Ovary (tissue), 9 donors: ENCODE measurements around the gene KRTAP10-6. TPM values are rescaled to one million over a fixed set of nuclear protein-coding genes. Genes with fewer than 3 reads are reported as not detected.

Experiments used
- DNase-seq, 5 donors: peaks; one replicate each; pipeline ENCODE4 v3.0.0-alpha.2; 2019 to 2020
- H3K27ac ChIP-seq, 2 donors: fragments of 200-600 bp; one replicate each; pipeline versions ENCODE4 v1.5.1 to v1.8.0; 2019 to 2022
- H3K27me3 ChIP-seq: fragments of 200-600 bp; one replicate; pipeline ENCODE4 v1.8.0; 2022
- H3K36me3 ChIP-seq: fragments of 200-600 bp; sonication (generic); one replicate; pipeline ENCODE4 v1.5.1; 2019
- H3K4me1 ChIP-seq: one replicate; pipeline ENCODE4 v1.8.1; 2013; ENCODE audit warnings: mild to moderate bottlenecking, moderate library complexity; ENCODE audit not compliant: insufficient read depth
- H3K4me3 ChIP-seq: fragments of 200-600 bp; sonication (generic); one replicate; pipeline ENCODE4 v1.5.1; 2017
- H3K9me3 ChIP-seq, 2 donors: fragments of 200-600 bp in 1 of 2; sonication (generic) in 1 of 2; one replicate each; pipeline versions ENCODE4 v1.5.1 to v1.8.1; 2013 to 2019; ENCODE audit warnings: mild to moderate bottlenecking in 1 of 2, moderate library complexity in 1 of 2
- EP300 ChIP-seq: sonication (generic); formaldehyde crosslinking; IDR thresholded peaks from one replicate; pipeline ENCODE4 v1.6.1; 2017; ENCODE audit warnings: antibody characterized with exemption
- POLR2A ChIP-seq: fragments of 450-650 bp; IDR thresholded peaks from one replicate; pipeline ENCODE4 v1.6.1; 2017; ENCODE audit warnings: antibody characterized with exemption, mild to moderate bottlenecking, moderate library complexity
- WGBS, 3 donors: extraction: QIAGEN DNeasy Blood & Tissue Kit in 1 of 3; methylation state at CpG; one replicate each; pipeline versions ENCODE4 v1.1.5 to v1.1.7; 2013 to 2017; 5-methylcytosine and 5-hydroxymethylcytosine counted together
- intact Hi-C, 4 donors: fragments of 100-400 bp; cut with DNase I; formaldehyde crosslinking; loops; one replicate each; pipeline versions ENCODE4 v1.11.0 to v1.15.1; 2022 to 2023
- polyA plus RNA-seq, 2 donors: library from polyadenylated mRNA; stranded (reverse); fragments of 200-250 nt in 1 of 2; fragments of 350-450 nt in 1 of 2; fragmentation: Illumina TruSeq in 1 of 2; extraction: RNeasy Lipid Tissue Mini Kit (QIAGEN cat#74804) in 1 of 2; gene quantifications; one replicate each; pipeline ENCODE4 v1.2.3, GENCODE V29; 2013 to 2014
- total RNA-seq, 7 donors: library from RNA; depleted of rRNA in 2 of 7; stranded (reverse); fragments of >200 nt in 2 of 7; fragmentation: NEBNext Ultra II Directional in 3 of 7; extraction: Animal tissue kit (Norgen Biotek cat#: 25700) in 3 of 7; gene quantifications; one replicate each; pipeline versions ENCODE4 v1.1.0 to v1.2.4, GENCODE V29; 2016 to 2023
- TF ChIP-seq, protein P1 (sequence below), 3 donors: fragments of 450-650 bp in 2 of 3; fragments of 200-600 bp in 1 of 3; IDR thresholded peaks; one replicate each; pipeline versions ENCODE4 v1.5.1 to v1.8.0; 2016 to 2022; ENCODE audit warnings: antibody characterized with exemption in 3 of 3, mild to moderate bottlenecking in 1 of 3
- donor health status: DM: no; HTN: no; CAD: no; lungs with moderate emphysema.
- donor health status: DM: no; HTN: no; CAD: no.
- donor health status: Bipolar disorder and iron deficiency.
- donor health status: DM: yes; HTN: yes; CAD: no.
- donor health status: DM: no; HTN: no; CAD: no.
- donor health status: DM: yes; HTN: yes; CAD: no.

KRTAP10-6 gene
- total and polyA plus RNA-seq, 9 donors, result not detected

DNA sequence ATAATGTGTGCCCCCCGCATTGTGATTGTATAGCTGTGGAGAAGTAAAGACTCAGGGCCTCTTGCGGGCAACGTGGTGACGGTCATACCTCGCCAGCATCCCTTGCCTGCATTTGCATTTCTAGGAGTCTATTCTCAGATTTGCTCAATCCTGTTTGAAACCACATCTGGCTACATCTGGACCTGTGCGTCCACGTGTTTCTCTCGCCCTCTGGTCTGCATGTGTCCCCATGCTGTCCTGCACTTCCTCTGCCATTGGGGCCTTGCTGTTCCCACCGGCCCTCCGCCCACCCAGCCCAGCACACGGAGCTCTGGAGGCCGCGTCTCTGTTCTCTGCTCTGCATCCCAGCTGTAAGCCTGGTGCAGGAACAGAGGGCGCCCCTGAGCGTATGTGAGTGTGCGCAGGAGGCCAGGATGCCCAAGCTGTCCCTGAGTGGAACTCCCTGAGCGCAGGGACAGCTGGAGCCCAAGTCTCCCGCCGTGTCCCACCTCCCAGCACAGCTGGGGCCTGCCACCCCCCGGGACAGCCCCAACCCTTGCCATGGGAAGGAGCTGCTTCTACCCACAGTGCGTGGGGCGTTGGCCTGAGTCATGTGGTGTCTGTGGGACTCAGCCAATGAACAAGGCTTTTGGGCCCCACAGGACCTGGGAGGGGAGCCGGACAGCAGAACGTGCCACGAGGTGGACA lies 42.6 kb downstream of the KRTAP10-6 start:
- no peak overlapping the region for H3K27ac ChIP-seq
- H3K27me3 ChIP-seq, result no peaks in the 10 kb centered on the region
- intact Hi-C loops, result no loop called here
- TF ChIP-seq POLR2A (no peak), EP300 (no peak)
- TF ChIP-seq, protein P1, sequence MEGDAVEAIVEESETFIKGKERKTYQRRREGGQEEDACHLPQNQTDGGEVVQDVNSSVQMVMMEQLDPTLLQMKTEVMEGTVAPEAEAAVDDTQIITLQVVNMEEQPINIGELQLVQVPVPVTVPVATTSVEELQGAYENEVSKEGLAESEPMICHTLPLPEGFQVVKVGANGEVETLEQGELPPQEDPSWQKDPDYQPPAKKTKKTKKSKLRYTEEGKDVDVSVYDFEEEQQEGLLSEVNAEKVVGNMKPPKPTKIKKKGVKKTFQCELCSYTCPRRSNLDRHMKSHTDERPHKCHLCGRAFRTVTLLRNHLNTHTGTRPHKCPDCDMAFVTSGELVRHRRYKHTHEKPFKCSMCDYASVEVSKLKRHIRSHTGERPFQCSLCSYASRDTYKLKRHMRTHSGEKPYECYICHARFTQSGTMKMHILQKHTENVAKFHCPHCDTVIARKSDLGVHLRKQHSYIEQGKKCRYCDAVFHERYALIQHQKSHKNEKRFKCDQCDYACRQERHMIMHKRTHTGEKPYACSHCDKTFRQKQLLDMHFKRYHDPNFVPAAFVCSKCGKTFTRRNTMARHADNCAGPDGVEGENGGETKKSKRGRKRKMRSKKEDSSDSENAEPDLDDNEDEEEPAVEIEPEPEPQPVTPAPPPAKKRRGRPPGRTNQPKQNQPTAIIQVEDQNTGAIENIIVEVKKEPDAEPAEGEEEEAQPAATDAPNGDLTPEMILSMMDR (IDR thresholded peaks at IDR 0.05), result no peak
- WGBS, 3 donors, result 69 to 72% (median 70%) methylated on average over 25 of the region's 25 CpGs
- H3K4me1 ChIP-seq, result no peaks in the 10 kb centered on the region
- no peak overlapping the region for H3K4me3 ChIP-seq
- H3K36me3 ChIP-seq, result no peaks in the 10 kb centered on the region
- peaks cover 0 to 3% of the 10 kb centered on the region in 2 donors for H3K9me3 ChIP-seq
- DNase-seq, result no peak

DNA sequence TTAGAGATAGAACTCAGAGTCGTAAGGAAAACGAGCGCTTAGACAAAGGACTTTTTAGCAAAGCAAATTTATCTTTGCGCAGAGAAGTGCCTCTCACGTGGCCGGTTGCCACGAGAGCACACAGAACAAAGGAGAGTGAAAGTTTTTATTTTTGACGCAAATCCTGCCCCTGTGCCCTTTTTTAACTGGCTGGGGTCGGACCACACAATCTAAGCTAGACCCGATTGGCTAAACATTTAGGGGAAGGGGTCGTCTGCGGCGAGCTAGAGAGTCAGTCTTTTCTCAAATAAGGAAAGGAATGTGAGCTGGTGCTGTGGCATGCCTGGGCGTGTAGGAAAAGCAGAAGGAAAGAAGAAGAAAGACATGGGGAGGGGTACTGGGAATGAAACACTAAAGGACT lies 43.4 kb downstream of the KRTAP10-6 start:
- intact Hi-C loops, result no loop called here
- no peaks in the 10 kb centered on the region for H3K27me3 ChIP-seq
- no peak overlapping the region for H3K4me3 ChIP-seq
- no peak for DNase-seq
- TF ChIP-seq EP300 (no peak), POLR2A (no peak)
- TF ChIP-seq, protein P1 (IDR thresholded peaks at IDR 0.05), result no peak
- no peaks in the 10 kb centered on the region for H3K36me3 ChIP-seq
- 17 to 19% (median 17%) methylated on average over 14 of the region's 14 CpGs for WGBS, 3 donors
- no peak overlapping the region for H3K27ac ChIP-seq
- H3K9me3 ChIP-seq, result peaks cover 0 to 3% of the 10 kb centered on the region in 2 donors
- H3K4me1 ChIP-seq, result no peaks in the 10 kb centered on the region

DNA sequence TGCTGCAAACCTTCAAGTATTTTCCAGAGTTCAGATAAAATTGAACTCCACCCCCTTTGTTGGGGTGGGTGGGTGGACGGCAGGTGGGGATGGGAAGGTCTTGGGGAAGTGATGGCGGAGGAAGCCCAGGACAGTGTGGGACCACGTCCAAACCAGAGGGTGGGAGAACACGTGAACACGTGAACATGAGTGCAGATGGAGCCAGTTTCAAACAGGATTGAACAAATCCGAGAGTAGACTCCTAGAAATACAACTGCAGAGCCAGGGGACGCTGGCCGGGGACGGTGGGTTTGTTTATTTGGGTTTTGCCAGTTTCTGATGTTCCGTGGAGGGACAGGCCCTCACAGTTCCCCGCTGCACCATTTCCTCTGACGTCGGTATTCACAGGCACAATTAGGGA lies 43.9 kb downstream of the KRTAP10-6 start:
- no peaks in the 10 kb centered on the region for H3K27me3 ChIP-seq
- H3K27ac ChIP-seq, result no peak overlapping the region
- no peaks in the 10 kb centered on the region for H3K36me3 ChIP-seq
- H3K4me3 ChIP-seq, result no peak overlapping the region
- DNase-seq, result no peak
- H3K4me1 ChIP-seq, result no peaks in the 10 kb centered on the region
- intact Hi-C loops, result no loop called here
- WGBS, 3 donors, result 50 to 59% (median 52%) methylated on average over 13 of the region's 13 CpGs
- TF ChIP-seq EP300, result no peak
- peaks cover 0 to 3% of the 10 kb centered on the region in 2 donors for H3K9me3 ChIP-seq

DNA sequence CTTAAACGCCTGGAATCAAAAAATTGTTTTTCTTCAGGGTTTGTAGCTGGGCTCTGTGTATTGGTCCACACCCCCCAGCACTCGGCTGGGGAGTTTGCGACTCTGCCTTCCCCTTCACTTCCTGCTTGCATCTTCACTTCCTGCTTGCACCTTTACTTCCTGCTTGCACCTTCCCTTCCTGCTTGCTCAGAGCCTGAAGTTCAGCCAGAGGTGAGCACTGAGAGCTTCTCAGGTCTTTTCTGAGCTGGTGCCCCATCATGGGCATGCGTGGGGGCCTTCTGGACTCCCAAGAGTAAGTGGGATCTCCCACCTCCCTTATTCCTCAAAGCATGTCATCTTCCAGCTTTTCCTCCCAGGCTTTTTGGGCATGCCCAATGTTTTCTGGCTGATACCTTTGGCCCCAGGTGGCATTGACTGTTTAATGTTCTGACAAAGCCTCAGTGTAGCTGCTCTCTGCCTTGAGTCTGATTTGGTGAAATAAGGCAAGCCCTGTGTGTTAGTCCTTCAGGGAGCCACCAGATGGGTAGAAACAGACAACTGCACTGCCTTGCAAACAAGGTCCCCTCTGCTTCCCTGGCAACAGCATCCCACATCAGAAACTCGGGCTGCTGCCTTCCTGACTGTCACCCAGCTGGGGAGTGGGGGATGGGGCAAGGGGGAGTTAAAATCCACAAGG lies 44.5 kb downstream of the KRTAP10-6 start:
- DNase-seq, result no peak

More for the DNA sequence above, 44.5 kb downstream of the KRTAP10-6 start:
- H3K4me1 ChIP-seq, result no peaks in the 10 kb centered on the region
- no peaks in the 10 kb centered on the region for H3K36me3 ChIP-seq
- no peaks in the 10 kb centered on the region for H3K27me3 ChIP-seq
- 56 to 59% (median 56%) methylated on average over 5 of the region's 5 CpGs for WGBS, 3 donors
- TF ChIP-seq EP300, result no peak
- TF ChIP-seq, protein P1 (IDR thresholded peaks at IDR 0.05), result no peak
- TF ChIP-seq POLR2A, result no peak
- intact Hi-C loops, result no loop called here
- no peak overlapping the region for H3K4me3 ChIP-seq
- H3K27ac ChIP-seq, result no peak overlapping the region
- H3K9me3 ChIP-seq, result peaks cover 0 to 3% of the 10 kb centered on the region in 2 donors
